Measurements from ENCODE around the gene ADISSP.
"Not testable (repeated sequence)": the region's sequence is repeated elsewhere in the genome, so short reads cannot be mapped to it uniquely, and the experiment has no call there.

ADISSP gene

GRCh38 chr20:3797592-3798372 lies 30.2 kb upstream of the ADISSP start:
- DNase-seq (ENCODE audit: low spot score), result no peak

- no peak for DNase-seq (ENCODE audit: low spot score)
These were observed 29.6 kb upstream of the ADISSP start for GRCh38 chr20:3797226-3797545.

GRCh38 chr20:3796477-3797225 lies 29.1 kb upstream of the ADISSP start:
- DNase-seq (ENCODE audit: low spot score), result no peak

GRCh38 chr20:3795511-3796468 lies 28.2 kb upstream of the ADISSP start, which contains the start of gene CDC25B:
Gene CDC25B (plus strand): TSS chr20:3796310. CDS start chr20:3796532, 222 bp downstream.
- DNase-seq (ENCODE audit: low spot score), result peak; percentile 96

GRCh38 chr20:3794701-3795420 lies 27.3 kb upstream of the ADISSP start:
- no peak for DNase-seq (ENCODE audit: low spot score)

GRCh38 chr20:3794168-3794567 lies 26.6 kb upstream of the ADISSP start:
- DNase-seq (ENCODE audit: low spot score), result not testable (repeated sequence)

GRCh38 chr20:3789201-3789600 lies 21.6 kb upstream of the ADISSP start:
- not testable (repeated sequence) for DNase-seq (ENCODE audit: low spot score)

GRCh38 chr20:3788685-3789155 lies 21.2 kb upstream of the ADISSP start:
- no peak for DNase-seq (ENCODE audit: low spot score)

- DNase-seq (ENCODE audit: low spot score), result no peak
These were observed 19.9 kb upstream of the ADISSP start for GRCh38 chr20:3787324-3788014.

- DNase-seq (ENCODE audit: low spot score), result peak; percentile 79
These were observed 19.2 kb upstream of the ADISSP start, which contains the start of gene CENPB for GRCh38 chr20:3786665-3787323. Gene CENPB (minus strand): TSS chr20:3786740. CDS start chr20:3786483, 257 bp downstream.

- DNase-seq (ENCODE audit: low spot score), result peak; percentile 59
These were observed 18.6 kb upstream of the ADISSP start for GRCh38 chr20:3786126-3786484.

GRCh38 chr20:3785240-3786125 lies 17.9 kb upstream of the ADISSP start:
- no peak for DNase-seq (ENCODE audit: low spot score)

- no peak for DNase-seq (ENCODE audit: low spot score)
These were observed 17.3 kb upstream of the ADISSP start for GRCh38 chr20:3784863-3785239.

GRCh38 chr20:3784216-3784853 lies 16.8 kb upstream of the ADISSP start:
- no peak for DNase-seq (ENCODE audit: low spot score)

GRCh38 chr20:3783511-3784195 lies 16.1 kb upstream of the ADISSP start:
- no peak for DNase-seq (ENCODE audit: low spot score)

GRCh38 chr20:3783068-3783489 lies 15.5 kb upstream of the ADISSP start:
- no peak for DNase-seq (ENCODE audit: low spot score)

- DNase-seq (ENCODE audit: low spot score), result no peak
These were observed 15.0 kb upstream of the ADISSP start for GRCh38 chr20:3782597-3782996.
